ENCODE data around the gene C17orf50. TPM values are rescaled to one million over a fixed set of nuclear protein-coding genes. Genes with fewer than 3 reads are reported as not detected.

Gene C17orf50
- total and polyA plus RNA-seq, 2 donors from 2014 or later, result 0.41 TPM; not detected in 1

DNA sequence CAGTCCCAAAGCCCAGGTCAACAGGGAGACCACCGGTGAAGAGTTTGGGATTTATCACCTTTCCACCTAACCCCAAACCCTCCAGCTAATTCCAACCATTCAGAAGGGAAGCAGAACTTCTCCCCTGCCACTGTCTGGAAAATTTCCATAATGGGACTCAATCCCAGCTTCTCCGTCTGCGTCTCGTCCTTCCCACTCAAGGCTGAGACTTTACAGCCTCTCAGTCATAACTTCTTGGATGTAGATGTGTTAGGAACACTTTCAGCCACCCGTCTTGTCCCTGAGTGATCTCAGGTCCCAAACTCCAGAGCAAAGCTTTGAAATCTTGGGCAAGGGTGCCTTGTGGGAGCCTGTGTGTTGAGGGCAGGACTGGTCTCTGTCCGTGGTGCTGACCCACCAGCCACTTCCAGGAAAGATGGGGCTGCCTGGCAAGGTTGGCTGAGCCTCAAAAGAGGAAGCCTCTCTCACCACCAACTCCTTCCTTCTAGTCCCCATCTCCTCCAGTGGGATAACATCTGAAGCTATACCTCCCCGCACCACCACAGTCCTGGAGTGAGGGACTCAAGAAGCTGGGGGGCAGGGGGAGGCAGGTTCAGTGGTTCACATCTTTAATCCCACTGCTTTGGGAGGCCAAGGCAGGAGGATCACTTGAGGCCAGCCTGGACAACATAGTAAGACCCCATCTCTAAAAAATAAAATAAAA, 16.9 kb upstream of the C17orf50 start:
- FAIRE-seq, result no peak
- no peaks in the 10 kb centered on the region for H3K9me3 ChIP-seq (ENCODE audit: control insufficient read depth in 2 of 3, insufficient read depth in 1 of 3, low read length in 3 of 3)
- H3K36me3 ChIP-seq (ENCODE audit: control insufficient read depth in 2 of 3, insufficient read depth in 3 of 3, low read length in 3 of 3), result no peaks in the 10 kb centered on the region
- H3K4me1 ChIP-seq (ENCODE audit: control insufficient read depth in 2 of 3, insufficient read depth in 2 of 3, low read depth in 1 of 3, low read length in 3 of 3), result peaks cover 0 to 8% (median 0%) of the 10 kb centered on the region in 3 donors
- no peak overlapping the region for H3K27ac ChIP-seq (ENCODE audit: low read depth in 2 of 2, low read length in 2 of 2)
- peaks cover 13% of the 10 kb centered on the region for H3K27me3 ChIP-seq (ENCODE audit: control insufficient read depth, insufficient read depth, low read length)
- TF ChIP-seq, protein P1, sequence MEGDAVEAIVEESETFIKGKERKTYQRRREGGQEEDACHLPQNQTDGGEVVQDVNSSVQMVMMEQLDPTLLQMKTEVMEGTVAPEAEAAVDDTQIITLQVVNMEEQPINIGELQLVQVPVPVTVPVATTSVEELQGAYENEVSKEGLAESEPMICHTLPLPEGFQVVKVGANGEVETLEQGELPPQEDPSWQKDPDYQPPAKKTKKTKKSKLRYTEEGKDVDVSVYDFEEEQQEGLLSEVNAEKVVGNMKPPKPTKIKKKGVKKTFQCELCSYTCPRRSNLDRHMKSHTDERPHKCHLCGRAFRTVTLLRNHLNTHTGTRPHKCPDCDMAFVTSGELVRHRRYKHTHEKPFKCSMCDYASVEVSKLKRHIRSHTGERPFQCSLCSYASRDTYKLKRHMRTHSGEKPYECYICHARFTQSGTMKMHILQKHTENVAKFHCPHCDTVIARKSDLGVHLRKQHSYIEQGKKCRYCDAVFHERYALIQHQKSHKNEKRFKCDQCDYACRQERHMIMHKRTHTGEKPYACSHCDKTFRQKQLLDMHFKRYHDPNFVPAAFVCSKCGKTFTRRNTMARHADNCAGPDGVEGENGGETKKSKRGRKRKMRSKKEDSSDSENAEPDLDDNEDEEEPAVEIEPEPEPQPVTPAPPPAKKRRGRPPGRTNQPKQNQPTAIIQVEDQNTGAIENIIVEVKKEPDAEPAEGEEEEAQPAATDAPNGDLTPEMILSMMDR (IDR thresholded peaks at IDR 0.05; ENCODE audit: borderline replicate concordance, extremely low read depth, insufficient read depth), result no peak
- intact Hi-C loops (cut with DNase I), result loop anchor here (10.0 kb wide), 1 partner anchor 129 kb away; no protein-coding TSS in a partner anchor
- no peak overlapping the region for H3K9ac ChIP-seq (ENCODE audit: low read length in 3 of 3)
- DNase-seq, result peak; percentile 48 to 70 (median 66)
- no peak overlapping the region for H3K4me3 ChIP-seq (ENCODE audit: low read length in 3 of 3)

DNA sequence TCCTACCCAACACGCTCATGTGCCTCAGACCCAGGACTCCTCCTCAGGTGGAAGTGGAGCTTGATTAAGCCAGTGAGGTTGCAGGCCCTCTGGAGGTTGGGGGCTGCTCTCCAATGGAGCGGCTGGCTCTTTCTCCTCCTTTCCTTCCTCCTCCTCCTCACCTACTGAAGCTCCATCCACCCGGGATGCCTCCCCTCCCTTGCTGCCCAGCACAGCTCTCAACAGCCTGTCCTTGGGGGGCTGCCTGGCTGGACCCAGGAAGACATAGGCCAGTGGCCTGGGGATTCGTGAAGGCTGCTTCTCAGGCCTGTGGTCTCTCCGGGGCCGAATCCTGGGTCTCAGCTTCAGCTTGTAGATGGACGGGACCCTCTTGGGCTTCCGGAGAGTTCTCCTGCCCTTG, 15.9 kb upstream of the C17orf50 start:
- Histone ChIP-seq H3K27ac (ENCODE audit: low read depth in 2 of 2, low read length in 2 of 2) (no peak overlapping the region), H3K4me3 (ENCODE audit: low read length in 3 of 3) (no peak overlapping the region), H3K27me3 (ENCODE audit: control insufficient read depth, insufficient read depth, low read length) (peaks cover 13% of the 10 kb centered on the region), H3K36me3 (ENCODE audit: control insufficient read depth in 2 of 3, insufficient read depth in 3 of 3, low read length in 3 of 3) (no peaks in the 10 kb centered on the region), H3K9ac (ENCODE audit: low read length in 3 of 3) (no peak overlapping the region), H3K4me1 (ENCODE audit: control insufficient read depth in 2 of 3, insufficient read depth in 2 of 3, low read depth in 1 of 3, low read length in 3 of 3) (peaks cover 0 to 9% (median 0%) of the 10 kb centered on the region in 3 donors), H3K9me3 (ENCODE audit: control insufficient read depth in 2 of 3, insufficient read depth in 1 of 3, low read length in 3 of 3) (no peaks in the 10 kb centered on the region)
- intact Hi-C loops (cut with DNase I), result loop anchor here (10.0 kb wide), 1 partner anchor 130 kb away; no protein-coding TSS in a partner anchor
- FAIRE-seq, result no peak
- DNase-seq, result peak in 1 of 5 donors; percentile 53
- TF ChIP-seq, protein P1 (IDR thresholded peaks at IDR 0.05; ENCODE audit: borderline replicate concordance, extremely low read depth, insufficient read depth), result no peak

DNA sequence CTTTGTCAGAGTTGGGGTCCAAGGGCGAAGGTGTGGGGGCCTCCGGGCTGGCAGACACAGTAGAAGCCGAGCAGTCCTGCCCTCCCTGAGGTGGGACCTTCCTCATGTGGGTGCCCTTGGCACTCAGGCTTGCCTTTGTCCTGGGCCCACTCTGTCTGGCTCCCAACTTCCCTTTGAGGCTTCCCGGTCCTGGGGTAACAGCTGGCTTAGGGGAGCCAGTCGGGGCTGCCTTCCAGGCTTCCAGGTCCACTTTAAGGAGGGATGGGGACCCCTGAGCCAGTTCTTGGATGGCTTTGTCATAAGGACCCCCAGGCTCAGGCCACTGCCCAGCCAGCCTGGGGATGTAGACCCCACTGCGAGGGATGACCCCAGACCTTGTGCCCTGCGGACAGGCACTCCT, 15.4 kb upstream of the C17orf50 start:
- H3K4me1 ChIP-seq (ENCODE audit: control insufficient read depth in 2 of 3, insufficient read depth in 2 of 3, low read depth in 1 of 3, low read length in 3 of 3), result peaks cover 0 to 9% (median 0%) of the 10 kb centered on the region in 3 donors
- H3K36me3 ChIP-seq (ENCODE audit: control insufficient read depth in 2 of 3, insufficient read depth in 3 of 3, low read length in 3 of 3), result no peaks in the 10 kb centered on the region
- FAIRE-seq, result no peak
- intact Hi-C loops (cut with DNase I), result loop anchor here (10.0 kb wide), 1 partner anchor 130 kb away; no protein-coding TSS in a partner anchor
- H3K9ac ChIP-seq (ENCODE audit: low read length in 3 of 3), result no peak overlapping the region
- H3K9me3 ChIP-seq (ENCODE audit: control insufficient read depth in 2 of 3, insufficient read depth in 1 of 3, low read length in 3 of 3), result no peaks in the 10 kb centered on the region
- H3K27ac ChIP-seq (ENCODE audit: low read depth in 2 of 2, low read length in 2 of 2), result no peak overlapping the region
- peaks cover 13% of the 10 kb centered on the region for H3K27me3 ChIP-seq (ENCODE audit: control insufficient read depth, insufficient read depth, low read length)
- peak in 1 of 5 donors; percentile 47 for DNase-seq
- no peak overlapping the region for H3K4me3 ChIP-seq (ENCODE audit: low read length in 3 of 3)
- TF ChIP-seq, protein P1 (IDR thresholded peaks at IDR 0.05; ENCODE audit: borderline replicate concordance, extremely low read depth, insufficient read depth), result no peak
